ENCODE results near the gene PREP.

PREP gene

GRCh38 chr6:105429676-105430075, 26.8 kb upstream of the PREP start (continued):
- no peak for TF ChIP-seq ZNF426 (tag by site-specific recombination; IDR thresholded peaks at IDR 0.05)
- TF ChIP-seq REST (tag by site-specific recombination; IDR thresholded peaks at IDR 0.05): no peak
- TF ChIP-seq ZNF501 (tag by site-specific recombination; IDR thresholded peaks at IDR 0.05): no peak
- no peak for TF ChIP-seq ZNF791 (tag by site-specific recombination; IDR thresholded peaks at IDR 0.05)
- no peak for TF ChIP-seq ZNF747 (tag by site-specific recombination; IDR thresholded peaks at IDR 0.05)
- no peak for TF ChIP-seq MYNN (tag by site-specific recombination; IDR thresholded peaks at IDR 0.05; ENCODE audit: borderline replicate concordance)
- TF ChIP-seq GLIS2 (tag by site-specific recombination; IDR thresholded peaks at IDR 0.05): no peak
- TF ChIP-seq, protein P1, sequence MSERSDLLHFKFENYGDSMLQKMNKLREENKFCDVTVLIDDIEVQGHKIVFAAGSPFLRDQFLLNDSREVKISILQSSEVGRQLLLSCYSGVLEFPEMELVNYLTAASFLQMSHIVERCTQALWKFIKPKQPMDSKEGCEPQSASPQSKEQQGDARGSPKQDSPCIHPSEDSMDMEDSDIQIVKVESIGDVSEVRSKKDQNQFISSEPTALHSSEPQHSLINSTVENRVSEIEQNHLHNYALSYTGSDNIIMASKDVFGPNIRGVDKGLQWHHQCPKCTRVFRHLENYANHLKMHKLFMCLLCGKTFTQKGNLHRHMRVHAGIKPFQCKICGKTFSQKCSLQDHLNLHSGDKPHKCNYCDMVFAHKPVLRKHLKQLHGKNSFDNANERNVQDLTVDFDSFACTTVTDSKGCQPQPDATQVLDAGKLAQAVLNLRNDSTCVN (tag by site-specific recombination; optimal IDR thresholded peaks at IDR 0.05): no peak

DNA sequence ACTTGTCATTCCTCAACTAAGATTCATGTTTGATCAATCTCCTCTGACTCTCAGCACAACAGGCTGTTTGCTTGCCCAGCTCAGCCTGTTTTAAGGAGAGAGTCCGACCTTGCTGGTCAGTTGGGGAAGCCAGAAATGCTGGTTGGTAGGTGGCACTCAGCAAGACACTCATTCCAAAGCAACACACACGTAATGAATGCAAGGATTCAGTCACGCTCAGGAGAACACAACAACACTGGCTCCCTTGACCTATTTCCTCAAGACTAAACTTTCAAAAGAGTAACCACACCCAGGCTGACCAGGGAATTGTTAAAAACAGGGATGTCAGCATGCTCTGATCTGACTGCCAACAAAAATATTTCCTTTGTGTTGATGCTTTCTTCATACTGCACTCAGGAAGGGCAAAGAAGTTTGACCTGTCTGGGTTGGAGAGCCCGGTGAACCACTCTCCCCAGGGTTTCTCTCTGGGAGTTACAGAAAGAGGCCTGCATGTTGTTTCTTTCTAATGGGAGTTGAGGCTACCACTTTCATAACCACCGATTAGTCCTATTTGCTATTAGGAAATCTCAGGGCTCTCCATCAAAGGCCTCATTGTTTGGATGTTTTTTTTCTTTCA, 25.6 kb upstream of the PREP start:
- no peaks in the 10 kb centered on the region for H3K9me3 ChIP-seq (ENCODE audit: control insufficient read depth, insufficient read depth, low read depth, low read length)
- H3K36me3 ChIP-seq (ENCODE audit: control insufficient read depth in 2 of 2, insufficient read depth in 1 of 2, low read length in 2 of 2): no peaks in the 10 kb centered on the region
- POLR2A ChIA-PET: no interaction called here
- H3K4me1 ChIP-seq (ENCODE audit: control insufficient read depth, insufficient read depth, low read length): no peaks in the 10 kb centered on the region
- H3K4me3 ChIP-seq (ENCODE audit: low read depth, low read length): no peak overlapping the region
- CTCF ChIA-PET: interaction anchor here (0.5 to 3.9 kb wide), 4 partner anchors 74 to 795 kb away, joined by 3 to 35 read pairs (median 4); no protein-coding TSS in a partner anchor
- H3K27ac ChIP-seq (ENCODE audit: extremely low read depth, low read depth, low read length): no peak overlapping the region
- TF ChIP-seq ZEB2 (tag by site-specific recombination; IDR thresholded peaks at IDR 0.05) (no peak), YY1 (tag by site-specific recombination; IDR thresholded peaks at IDR 0.05) (no peak), ZNF223 (tag by site-specific recombination; IDR thresholded peaks at IDR 0.05) (no peak), ZNF426 (tag by site-specific recombination; IDR thresholded peaks at IDR 0.05) (no peak), ZNF596 (tag by site-specific recombination; IDR thresholded peaks at IDR 0.05) (no peak), ZNF521 (tag by site-specific recombination; IDR thresholded peaks at IDR 0.05) (no peak), ZNF175 (tag by site-specific recombination; IDR thresholded peaks at IDR 0.05) (no peak), ZNF776 (tag by site-specific recombination; IDR thresholded peaks at IDR 0.05; ENCODE audit: borderline replicate concordance) (no peak), ZNF791 (tag by site-specific recombination; IDR thresholded peaks at IDR 0.05) (no peak), ZBTB44 (tag by site-specific recombination; IDR thresholded peaks at IDR 0.05) (no peak), ZSCAN16 (tag by site-specific recombination; IDR thresholded peaks at IDR 0.05) (no peak), MZF1 (tag by site-specific recombination; IDR thresholded peaks at IDR 0.05; ENCODE audit: borderline replicate concordance) (no peak), ZNF626 (tag by site-specific recombination; IDR thresholded peaks at IDR 0.05) (no peak), ZNF140 (tag by site-specific recombination; IDR thresholded peaks at IDR 0.05) (no peak), ZNF26 (tag by site-specific recombination; IDR thresholded peaks at IDR 0.05) (no peak)
- TF ChIP-seq, protein P2, sequence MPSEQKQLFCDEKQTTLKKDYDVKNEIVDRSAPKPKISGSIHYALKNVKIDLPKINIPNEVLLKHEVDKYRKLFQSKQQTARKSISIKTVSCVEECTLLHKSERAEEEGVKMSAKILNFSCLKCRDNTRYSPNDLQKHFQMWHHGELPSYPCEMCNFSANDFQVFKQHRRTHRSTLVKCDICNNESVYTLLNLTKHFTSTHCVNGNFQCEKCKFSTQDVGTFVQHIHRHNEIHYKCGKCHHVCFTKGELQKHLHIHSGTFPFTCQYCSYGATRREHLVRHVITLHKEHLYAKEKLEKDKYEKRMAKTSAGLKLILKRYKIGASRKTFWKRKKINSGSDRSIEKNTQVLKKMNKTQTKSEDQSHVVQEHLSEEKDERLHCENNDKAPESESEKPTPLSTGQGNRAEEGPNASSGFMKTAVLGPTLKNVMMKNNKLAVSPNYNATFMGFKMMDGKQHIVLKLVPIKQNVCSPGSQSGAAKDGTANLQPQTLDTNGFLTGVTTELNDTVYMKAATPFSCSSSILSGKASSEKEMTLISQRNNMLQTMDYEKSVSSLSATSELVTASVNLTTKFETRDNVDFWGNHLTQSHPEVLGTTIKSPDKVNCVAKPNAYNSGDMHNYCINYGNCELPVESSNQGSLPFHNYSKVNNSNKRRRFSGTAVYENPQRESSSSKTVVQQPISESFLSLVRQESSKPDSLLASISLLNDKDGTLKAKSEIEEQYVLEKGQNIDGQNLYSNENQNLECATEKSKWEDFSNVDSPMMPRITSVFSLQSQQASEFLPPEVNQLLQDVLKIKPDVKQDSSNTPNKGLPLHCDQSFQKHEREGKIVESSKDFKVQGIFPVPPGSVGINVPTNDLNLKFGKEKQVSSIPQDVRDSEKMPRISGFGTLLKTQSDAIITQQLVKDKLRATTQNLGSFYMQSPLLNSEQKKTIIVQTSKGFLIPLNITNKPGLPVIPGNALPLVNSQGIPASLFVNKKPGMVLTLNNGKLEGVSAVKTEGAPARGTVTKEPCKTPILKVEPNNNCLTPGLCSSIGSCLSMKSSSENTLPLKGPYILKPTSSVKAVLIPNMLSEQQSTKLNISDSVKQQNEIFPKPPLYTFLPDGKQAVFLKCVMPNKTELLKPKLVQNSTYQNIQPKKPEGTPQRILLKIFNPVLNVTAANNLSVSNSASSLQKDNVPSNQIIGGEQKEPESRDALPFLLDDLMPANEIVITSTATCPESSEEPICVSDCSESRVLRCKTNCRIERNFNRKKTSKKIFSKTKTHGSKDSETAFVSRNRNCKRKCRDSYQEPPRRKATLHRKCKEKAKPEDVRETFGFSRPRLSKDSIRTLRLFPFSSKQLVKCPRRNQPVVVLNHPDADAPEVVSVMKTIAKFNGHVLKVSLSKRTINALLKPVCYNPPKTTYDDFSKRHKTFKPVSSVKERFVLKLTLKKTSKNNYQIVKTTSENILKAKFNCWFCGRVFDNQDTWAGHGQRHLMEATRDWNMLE (tag by site-specific recombination; conservative IDR thresholded peaks at IDR 0.05; ENCODE audit: low read depth): no peak
- TF ChIP-seq, protein P1 (tag by site-specific recombination; optimal IDR thresholded peaks at IDR 0.05): no peak
